Glutamatergic neuron (in vitro differentiated cells): ENCODE results near the gene JUND. TPM values are rescaled to one million over a fixed set of nuclear protein-coding genes. Genes with fewer than 3 reads are reported as not detected.

Source experiments
- DNase-seq: peaks from one replicate; pipeline ENCODE4 v3.0.0; 2022
- H3K27ac Mint-ChIP-seq: one replicate; pipeline ENCODE4 v1.8.0; 2020; ENCODE audit warnings: mild to moderate bottlenecking, mixed read lengths, inconsistent platforms; ENCODE audit not compliant: unreplicated experiment
- H3K27me3 Mint-ChIP-seq: one replicate; pipeline ENCODE4 v1.8.0; 2020; ENCODE audit warnings: mild to moderate bottlenecking, moderate library complexity, mixed read lengths, inconsistent platforms; ENCODE audit not compliant: unreplicated experiment
- H3K36me3 Mint-ChIP-seq: one replicate; pipeline ENCODE4 v1.8.0; 2020; ENCODE audit warnings: mild to moderate bottlenecking, mixed read lengths, inconsistent platforms; ENCODE audit not compliant: unreplicated experiment
- H3K4me1 Mint-ChIP-seq: one replicate; pipeline ENCODE4 v1.8.0; 2020; ENCODE audit warnings: mild to moderate bottlenecking, low read depth, mixed read lengths, inconsistent platforms; ENCODE audit not compliant: unreplicated experiment
- H3K4me3 Mint-ChIP-seq: one replicate; pipeline ENCODE4 v1.8.0; 2020; ENCODE audit warnings: mild to moderate bottlenecking, mixed read lengths, inconsistent platforms; ENCODE audit not compliant: unreplicated experiment
- H3K9me3 Mint-ChIP-seq: one replicate; pipeline ENCODE4 v1.8.0; 2020; ENCODE audit warnings: mild to moderate bottlenecking, moderate library complexity, mixed read lengths, inconsistent platforms; ENCODE audit not compliant: unreplicated experiment
- total RNA-seq: library from RNA; stranded (reverse); fragmentation: NEBNext Ultra II Directional; extraction: Animal tissue kit (Norgen Biotek cat#: 25700); gene quantifications from one replicate; pipeline ENCODE4 v1.2.1, GENCODE V29; 2021; ENCODE audit not compliant: unreplicated experiment
- TF ChIP-seq, protein P1 (sequence below): fragments of 200-600 bp; sonication (generic); IDR thresholded peaks from one replicate; pipeline ENCODE4 v1.5.0; 2021; ENCODE audit not compliant: partially characterized antibody, unreplicated experiment

The JUND gene
- total RNA-seq, 1 donor from 2014 or later: 341 TPM

DNA sequence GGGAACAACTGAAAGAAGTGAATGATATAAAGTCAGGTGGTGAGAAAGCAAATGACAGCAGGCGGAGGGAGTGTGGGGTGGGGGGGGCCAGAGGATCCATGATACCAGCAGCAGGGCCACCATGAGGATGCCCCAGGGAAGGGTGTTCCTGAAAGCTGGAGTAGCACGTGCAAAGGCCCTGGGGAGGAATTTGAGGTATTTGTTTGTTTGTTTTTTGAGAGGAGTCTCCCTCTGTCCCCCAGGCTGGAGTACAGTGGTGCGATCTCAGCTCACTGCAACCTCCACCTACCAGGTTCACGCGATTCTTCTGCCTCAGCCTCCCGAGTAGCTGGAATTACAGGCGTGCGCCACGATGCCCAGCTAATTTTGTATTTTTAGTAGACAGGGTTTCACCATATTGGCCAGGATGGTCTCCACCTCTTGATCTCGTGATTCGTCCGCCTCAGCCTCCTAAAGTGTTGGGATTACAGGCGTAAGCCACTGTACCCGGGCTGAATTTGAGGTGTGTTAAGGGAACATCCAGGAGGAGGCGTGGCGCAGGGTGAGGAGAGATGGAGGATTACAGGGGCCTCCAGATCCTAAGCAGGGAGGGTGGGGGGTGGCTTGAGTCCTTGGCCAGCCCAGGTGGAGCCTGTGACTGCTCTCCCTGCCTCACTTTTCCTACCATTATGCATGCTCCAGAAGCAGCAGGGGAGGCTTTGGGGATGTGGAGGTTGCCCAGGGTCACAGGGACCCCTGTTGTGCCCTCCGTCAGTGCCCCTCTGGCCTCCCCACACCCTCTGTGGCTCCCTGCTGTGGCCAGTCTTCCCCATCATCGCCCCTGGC is 12.4 kb upstream of the JUND start:
- Mint-ChIP-seq H3K4me1 (peaks cover 6% of the 10 kb centered on the region), H3K27me3 (peaks cover 8% of the 10 kb centered on the region), H3K27ac (no peak overlapping the region), H3K9me3 (peaks cover 3% of the 10 kb centered on the region), H3K36me3 (peaks cover 4% of the 10 kb centered on the region), H3K4me3 (no peak overlapping the region)
- TF ChIP-seq, protein P1, sequence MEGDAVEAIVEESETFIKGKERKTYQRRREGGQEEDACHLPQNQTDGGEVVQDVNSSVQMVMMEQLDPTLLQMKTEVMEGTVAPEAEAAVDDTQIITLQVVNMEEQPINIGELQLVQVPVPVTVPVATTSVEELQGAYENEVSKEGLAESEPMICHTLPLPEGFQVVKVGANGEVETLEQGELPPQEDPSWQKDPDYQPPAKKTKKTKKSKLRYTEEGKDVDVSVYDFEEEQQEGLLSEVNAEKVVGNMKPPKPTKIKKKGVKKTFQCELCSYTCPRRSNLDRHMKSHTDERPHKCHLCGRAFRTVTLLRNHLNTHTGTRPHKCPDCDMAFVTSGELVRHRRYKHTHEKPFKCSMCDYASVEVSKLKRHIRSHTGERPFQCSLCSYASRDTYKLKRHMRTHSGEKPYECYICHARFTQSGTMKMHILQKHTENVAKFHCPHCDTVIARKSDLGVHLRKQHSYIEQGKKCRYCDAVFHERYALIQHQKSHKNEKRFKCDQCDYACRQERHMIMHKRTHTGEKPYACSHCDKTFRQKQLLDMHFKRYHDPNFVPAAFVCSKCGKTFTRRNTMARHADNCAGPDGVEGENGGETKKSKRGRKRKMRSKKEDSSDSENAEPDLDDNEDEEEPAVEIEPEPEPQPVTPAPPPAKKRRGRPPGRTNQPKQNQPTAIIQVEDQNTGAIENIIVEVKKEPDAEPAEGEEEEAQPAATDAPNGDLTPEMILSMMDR: no peak
- DNase-seq: no peak

DNA sequence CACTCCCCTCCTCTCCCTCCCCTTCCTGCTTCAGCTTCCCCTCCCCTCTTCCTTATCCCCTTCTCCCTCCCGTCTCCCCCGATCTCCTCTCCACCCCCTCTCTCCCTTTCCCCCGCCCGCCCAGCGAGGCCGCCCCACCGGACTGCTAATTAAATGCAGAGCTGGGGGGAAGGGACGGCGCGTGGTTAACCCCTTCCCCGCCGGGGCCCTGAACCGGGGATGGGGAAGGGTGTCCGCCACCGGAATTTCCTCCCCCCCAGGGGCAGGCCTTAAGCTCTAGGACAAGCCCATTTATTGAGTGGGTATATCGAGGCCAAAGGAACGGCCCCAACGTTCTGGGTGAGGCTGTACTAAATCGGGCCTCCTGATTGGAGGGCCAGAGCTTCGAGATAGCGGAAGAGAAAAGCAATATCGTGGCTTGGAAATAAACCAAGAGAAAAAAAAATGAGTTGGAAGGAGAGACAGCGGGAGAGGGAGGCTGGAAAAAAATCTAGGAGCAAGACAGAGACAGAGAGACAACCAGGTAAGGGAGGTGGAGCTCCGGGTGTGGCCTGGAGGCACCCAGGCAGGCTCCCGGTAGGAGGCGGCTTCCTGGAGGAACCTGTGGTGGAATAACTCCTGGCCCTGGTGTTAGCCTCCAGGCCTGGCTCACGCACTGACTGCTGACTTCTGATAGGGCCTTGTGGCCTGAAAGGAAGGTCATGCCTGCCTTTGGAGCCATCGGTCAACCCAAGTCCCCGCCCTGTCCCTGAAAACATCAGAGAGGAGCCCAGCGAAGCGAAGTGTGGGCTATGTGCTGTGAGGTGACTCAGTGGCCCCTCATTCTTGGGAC is 11.6 kb upstream of the JUND start:
- Mint-ChIP-seq H3K4me3 (peak overlapping the region; percentile 71), H3K4me1 (peaks cover 6% of the 10 kb centered on the region), H3K36me3 (peaks cover 4% of the 10 kb centered on the region), H3K27ac (peak overlapping the region; percentile 80), H3K9me3 (peaks cover 3% of the 10 kb centered on the region), H3K27me3 (peaks cover 8% of the 10 kb centered on the region)
- peak; percentile 65 for DNase-seq
- TF ChIP-seq, protein P1: no peak

DNA sequence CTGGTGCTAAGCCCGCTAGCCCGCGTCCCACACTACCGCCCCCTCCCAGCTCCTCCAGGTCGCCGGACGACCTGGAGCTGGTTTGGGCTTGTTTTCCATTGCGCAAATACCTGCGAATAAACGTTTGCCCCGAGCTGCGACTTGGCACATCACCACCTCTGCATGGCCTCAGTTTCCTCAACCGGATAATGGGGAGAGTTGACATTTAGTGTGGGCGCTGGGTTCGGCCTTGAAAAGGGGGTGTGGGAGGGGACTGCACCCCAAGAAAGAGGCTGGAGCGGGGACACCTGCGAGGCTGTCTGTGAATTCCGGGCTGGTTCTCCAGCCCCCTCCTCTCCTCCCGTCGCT is 11.0 kb upstream of the JUND start:
- H3K9me3 Mint-ChIP-seq: peaks cover 3% of the 10 kb centered on the region
- TF ChIP-seq, protein P1: no peak
- H3K36me3 Mint-ChIP-seq: peaks cover 4% of the 10 kb centered on the region
- H3K4me3 Mint-ChIP-seq: peak overlapping the region; percentile 71
- peaks cover 6% of the 10 kb centered on the region for H3K4me1 Mint-ChIP-seq
- no peak overlapping the region for H3K27ac Mint-ChIP-seq
- DNase-seq: no peak
- H3K27me3 Mint-ChIP-seq: peaks cover 8% of the 10 kb centered on the region

DNA sequence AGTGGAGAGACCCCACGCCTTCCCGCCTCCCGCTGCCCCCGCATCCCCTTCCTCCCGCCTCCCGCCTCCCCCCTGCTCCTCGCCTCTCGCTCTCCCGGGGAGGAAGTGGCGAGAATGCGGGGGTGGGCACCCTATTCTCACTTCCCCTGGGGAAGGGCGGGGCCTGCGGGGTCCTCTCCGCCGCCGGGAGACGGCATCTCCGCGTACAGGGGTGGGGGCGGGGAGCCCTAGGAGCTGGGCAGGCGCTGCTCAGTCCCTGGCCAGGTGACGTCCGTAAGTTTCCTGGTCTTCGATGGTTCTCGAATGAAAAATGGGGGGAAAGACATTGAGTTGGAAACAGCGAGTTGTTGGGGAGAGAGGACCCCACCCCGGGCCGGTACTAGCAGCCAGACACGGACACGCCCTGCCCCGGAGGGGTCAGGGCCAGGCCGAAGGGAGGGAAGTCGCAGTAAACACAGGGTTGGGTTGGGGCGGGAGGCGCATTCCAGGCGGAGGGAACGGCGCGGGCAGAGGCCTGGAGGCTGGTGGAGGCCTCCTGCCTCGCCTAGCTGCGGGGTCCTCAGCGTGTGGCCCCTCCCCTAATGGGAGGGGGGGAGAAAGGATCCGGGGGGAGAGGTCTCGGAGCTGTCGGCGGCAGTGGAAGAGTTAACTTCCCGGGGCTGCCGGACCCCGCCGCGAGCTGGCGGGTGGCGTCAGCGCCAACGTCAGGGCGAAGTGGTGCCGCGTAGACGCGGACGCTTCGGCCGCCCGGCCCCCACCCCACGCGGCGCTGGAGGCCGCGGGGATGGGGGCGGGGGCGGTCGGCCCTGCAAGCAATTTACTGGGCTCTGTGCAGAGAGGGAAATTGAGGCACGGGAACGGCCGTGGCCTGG is 10.4 kb upstream of the JUND start:
- Mint-ChIP-seq H3K4me1 (peaks cover 8% of the 10 kb centered on the region), H3K36me3 (peaks cover 4% of the 10 kb centered on the region), H3K9me3 (peaks cover 5% of the 10 kb centered on the region), H3K27ac (peak overlapping the region; percentile 75), H3K27me3 (peaks cover 8% of the 10 kb centered on the region), H3K4me3 (peak overlapping the region; percentile 91)
- TF ChIP-seq, protein P1: no peak
- peak; percentile 69 for DNase-seq
